Measurements from ENCODE around the gene PHF5A.

DNA sequence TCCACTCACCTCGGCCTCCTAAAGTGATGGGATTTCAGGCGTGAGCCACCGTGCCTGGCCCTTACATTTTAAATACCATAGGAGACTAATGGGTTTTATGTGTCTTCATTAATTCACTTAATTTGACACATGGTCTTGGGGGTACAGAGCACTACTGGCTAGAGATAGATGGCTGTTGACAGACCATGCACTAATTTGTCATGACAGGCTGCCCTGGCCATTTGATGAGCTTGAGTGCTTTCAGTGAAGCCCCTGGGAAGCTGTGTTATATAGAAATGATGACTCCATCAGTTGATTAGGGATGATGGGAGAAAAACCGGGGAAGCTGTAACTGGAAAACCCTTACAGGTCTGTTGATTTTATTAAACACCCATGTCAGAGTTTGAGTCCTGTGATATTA is 6.6 kb downstream of the PHF5A start:
- TF ChIP-seq, protein P1, sequence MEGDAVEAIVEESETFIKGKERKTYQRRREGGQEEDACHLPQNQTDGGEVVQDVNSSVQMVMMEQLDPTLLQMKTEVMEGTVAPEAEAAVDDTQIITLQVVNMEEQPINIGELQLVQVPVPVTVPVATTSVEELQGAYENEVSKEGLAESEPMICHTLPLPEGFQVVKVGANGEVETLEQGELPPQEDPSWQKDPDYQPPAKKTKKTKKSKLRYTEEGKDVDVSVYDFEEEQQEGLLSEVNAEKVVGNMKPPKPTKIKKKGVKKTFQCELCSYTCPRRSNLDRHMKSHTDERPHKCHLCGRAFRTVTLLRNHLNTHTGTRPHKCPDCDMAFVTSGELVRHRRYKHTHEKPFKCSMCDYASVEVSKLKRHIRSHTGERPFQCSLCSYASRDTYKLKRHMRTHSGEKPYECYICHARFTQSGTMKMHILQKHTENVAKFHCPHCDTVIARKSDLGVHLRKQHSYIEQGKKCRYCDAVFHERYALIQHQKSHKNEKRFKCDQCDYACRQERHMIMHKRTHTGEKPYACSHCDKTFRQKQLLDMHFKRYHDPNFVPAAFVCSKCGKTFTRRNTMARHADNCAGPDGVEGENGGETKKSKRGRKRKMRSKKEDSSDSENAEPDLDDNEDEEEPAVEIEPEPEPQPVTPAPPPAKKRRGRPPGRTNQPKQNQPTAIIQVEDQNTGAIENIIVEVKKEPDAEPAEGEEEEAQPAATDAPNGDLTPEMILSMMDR (IDR thresholded peaks at IDR 0.05; ENCODE audit: borderline replicate concordance, extremely low read depth, low read length, poor library complexity, severe bottlenecking): no peak
- TF ChIP-seq EZH2 (IDR thresholded peaks at IDR 0.05; ENCODE audit: borderline replicate concordance, low read depth, low read length, severe bottlenecking): no peak
